Stimulated activated naive B cell treated with anti-CD40 and anti-IgM and Interleukin-4, amounts not matched to agents 10 μg/mL and 1 μg/mL and 100 μg/mL, for 72 hours (primary cell): ENCODE results near the gene TBC1D32.
"Not testable (repeated sequence)": the region's sequence is repeated elsewhere in the genome, so short reads cannot be mapped to it uniquely, and the experiment has no call there.

Source experiments
- ATAC-seq, 2 donors: fragments of 150-1000 bp; cut with Tn5 transposase; replicated peaks; 2 replicates each; pipeline ENCODE4 v1.10.0; 2021; ENCODE audit warnings: moderate library complexity in 1 of 2
- DNase-seq: peaks from one replicate; pipeline ENCODE4 v3.0.0; 2021
- H3K27ac Mint-ChIP-seq: one replicate; pipeline ENCODE4 v1.8.0; 2022; ENCODE audit warnings: mild to moderate bottlenecking, mixed read lengths
- H3K27me3 Mint-ChIP-seq, 2 donors: one replicate each; pipeline ENCODE4 v1.8.0; 2022; ENCODE audit warnings: mixed read lengths in 2 of 2
- H3K36me3 Mint-ChIP-seq, 2 donors: one replicate each; pipeline ENCODE4 v1.8.0; 2022; ENCODE audit warnings: mixed read lengths in 2 of 2, mild to moderate bottlenecking in 1 of 2
- H3K4me1 Mint-ChIP-seq, 2 donors: one replicate each; pipeline ENCODE4 v1.8.0; 2022; ENCODE audit warnings: mixed read lengths in 2 of 2, mild to moderate bottlenecking in 1 of 2
- H3K4me3 Mint-ChIP-seq, 2 donors: one replicate each; pipeline ENCODE4 v1.8.0; 2022; ENCODE audit warnings: mild to moderate bottlenecking in 2 of 2, mixed read lengths in 2 of 2, moderate library complexity in 1 of 2
- H3K9me3 Mint-ChIP-seq, 2 donors: one replicate each; pipeline ENCODE4 v1.8.0; 2022; ENCODE audit warnings: mixed read lengths in 2 of 2, mild to moderate bottlenecking in 1 of 2

TBC1D32 gene

GRCh38 chr6:121222656-121223055, 111.6 kb downstream of the TBC1D32 start:
- peaks cover 8 to 9% of the 10 kb centered on the region in 2 donors for H3K9me3 Mint-ChIP-seq
- no peak overlapping the region for H3K27ac Mint-ChIP-seq
- no peaks in the 10 kb centered on the region for H3K27me3 Mint-ChIP-seq
- H3K36me3 Mint-ChIP-seq = peaks cover 24 to 35% of the 10 kb centered on the region in 2 donors
- H3K4me3 Mint-ChIP-seq = no peak overlapping the region
- no peak for ATAC-seq
- no peaks in the 10 kb centered on the region for H3K4me1 Mint-ChIP-seq
- DNase-seq = no peak

DNA sequence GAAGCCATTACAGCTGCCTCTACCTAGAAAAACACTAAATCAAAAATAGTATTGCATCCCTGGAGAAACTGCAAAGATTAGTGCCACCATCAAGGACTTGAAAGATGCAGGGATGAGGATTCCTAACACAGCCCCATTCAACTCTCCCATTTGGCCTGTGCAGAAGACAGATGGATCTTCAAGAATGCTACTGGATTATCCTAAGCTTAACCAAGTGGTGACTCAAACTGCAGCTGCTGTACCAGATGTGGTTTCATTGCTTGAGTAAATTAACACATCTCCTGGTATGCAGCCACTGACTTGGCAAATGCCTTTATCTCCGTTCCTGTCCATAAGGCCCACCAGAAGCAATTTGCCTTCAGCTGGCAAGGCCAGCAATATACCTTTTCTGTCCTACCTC, 117.4 kb downstream of the TBC1D32 start:
- H3K36me3 Mint-ChIP-seq = peaks cover 70 to 87% of the 10 kb centered on the region in 2 donors
- DNase-seq (no peak), ATAC-seq (no peak)
- peaks cover 25 to 28% of the 10 kb centered on the region in 2 donors for H3K9me3 Mint-ChIP-seq
- H3K27me3 Mint-ChIP-seq = no peaks in the 10 kb centered on the region
- no peak overlapping the region for H3K27ac Mint-ChIP-seq
- H3K4me3 Mint-ChIP-seq = no peak overlapping the region
- H3K4me1 Mint-ChIP-seq = no peaks in the 10 kb centered on the region

- H3K4me3 Mint-ChIP-seq, H3K4me1 Mint-ChIP-seq, H3K27me3 Mint-ChIP-seq, H3K27ac Mint-ChIP-seq, DNase-seq, ATAC-seq: not testable (repeated sequence)
- Mint-ChIP-seq H3K36me3 (peaks cover 62 to 75% of the 10 kb centered on the region in 2 donors), H3K9me3 (peaks cover 23 to 28% of the 10 kb centered on the region in 2 donors)
Observed at GRCh38 chr6:121213341-121213740, 120.9 kb downstream of the TBC1D32 start.

- H3K27me3 Mint-ChIP-seq = no peaks in the 10 kb centered on the region
- peaks cover 19 to 25% of the 10 kb centered on the region in 2 donors for H3K9me3 Mint-ChIP-seq
- no peak for DNase-seq
- H3K27ac Mint-ChIP-seq = no peak overlapping the region
- peaks cover 52 to 60% of the 10 kb centered on the region in 2 donors for H3K36me3 Mint-ChIP-seq
- no peaks in the 10 kb centered on the region for H3K4me1 Mint-ChIP-seq
- H3K4me3 Mint-ChIP-seq = no peak overlapping the region
- no peak for ATAC-seq
Observed at GRCh38 chr6:121210943-121211342, 123.3 kb downstream of the TBC1D32 start.

DNA sequence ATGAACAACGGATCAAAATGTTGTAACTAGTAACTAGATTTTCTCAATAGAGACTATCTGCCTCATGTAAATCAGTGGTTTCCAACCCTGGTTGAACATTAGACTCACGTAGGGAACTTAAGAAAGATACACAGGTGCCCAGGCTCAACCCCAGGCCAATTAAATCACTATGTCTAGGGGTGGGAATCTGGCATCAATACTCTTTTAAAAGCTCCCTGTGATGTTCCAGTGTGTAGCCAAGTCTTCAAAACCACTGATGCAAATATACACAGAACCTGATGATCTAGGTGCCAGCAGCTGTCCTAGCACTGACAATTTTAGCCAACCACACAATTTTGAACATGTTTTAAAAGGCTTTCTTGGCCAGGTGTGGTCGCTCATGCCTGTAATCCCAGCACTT, 128.7 kb downstream of the TBC1D32 start:
- ATAC-seq = no peak
- Mint-ChIP-seq H3K27ac (no peak overlapping the region), H3K27me3 (no peaks in the 10 kb centered on the region), H3K4me1 (no peaks in the 10 kb centered on the region), H3K9me3 (peaks cover 4 to 9% of the 10 kb centered on the region in 2 donors), H3K4me3 (no peak overlapping the region), H3K36me3 (peaks cover 17 to 32% of the 10 kb centered on the region in 2 donors)
- DNase-seq = no peak

DNA sequence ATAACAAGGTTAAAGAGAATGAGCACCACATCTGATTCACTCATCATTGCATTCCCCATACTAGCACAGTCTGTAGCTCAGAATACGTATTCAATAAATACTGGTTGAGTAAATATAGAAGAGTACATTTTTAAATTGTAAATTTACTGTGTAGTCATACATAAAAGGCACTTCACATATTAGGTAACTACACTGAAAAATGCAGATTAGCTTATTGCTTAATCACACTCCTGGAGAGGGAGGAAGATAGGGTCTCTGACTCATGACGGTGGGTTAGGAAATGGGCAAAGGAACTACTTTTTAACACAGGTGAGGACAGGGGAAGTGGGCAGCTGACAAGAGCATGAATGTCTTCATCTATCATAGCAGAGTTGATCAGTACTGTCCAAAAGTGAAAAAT, 133.2 kb downstream of the TBC1D32 start:
- no peaks in the 10 kb centered on the region for H3K27me3 Mint-ChIP-seq
- H3K4me3 Mint-ChIP-seq = no peak overlapping the region
- no peaks in the 10 kb centered on the region for H3K4me1 Mint-ChIP-seq
- DNase-seq = no peak
- H3K27ac Mint-ChIP-seq = no peak overlapping the region
- no peak for ATAC-seq
- peaks cover 6 to 38% of the 10 kb centered on the region in 2 donors for H3K36me3 Mint-ChIP-seq
- no peaks in the 10 kb centered on the region for H3K9me3 Mint-ChIP-seq

GRCh38 chr6:121196042-121196441, 138.2 kb downstream of the TBC1D32 start:
- not testable (repeated sequence) for H3K27me3 Mint-ChIP-seq, H3K9me3 Mint-ChIP-seq, H3K27ac Mint-ChIP-seq, DNase-seq, ATAC-seq, H3K4me3 Mint-ChIP-seq, H3K4me1 Mint-ChIP-seq
- peaks cover 5 to 45% of the 10 kb centered on the region in 2 donors for H3K36me3 Mint-ChIP-seq

DNA sequence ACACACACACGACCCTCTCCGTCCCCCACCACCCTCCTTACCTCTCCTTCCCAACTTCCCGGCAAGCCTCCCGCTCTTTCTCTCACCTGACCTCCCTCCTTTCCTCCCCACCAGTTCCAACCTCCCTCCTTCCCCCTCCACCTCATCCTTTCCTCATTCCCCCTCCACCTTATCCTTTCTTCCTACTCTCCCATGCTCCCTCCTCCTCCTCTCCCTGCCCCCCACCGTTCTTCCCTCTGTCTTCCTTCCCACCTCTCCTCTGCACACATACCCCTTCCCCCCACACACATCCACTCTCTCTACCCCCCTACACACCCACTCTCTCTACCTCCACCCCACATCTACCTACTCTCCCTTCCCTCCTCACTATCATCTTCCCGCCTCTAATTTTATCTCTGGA, 144.2 kb downstream of the TBC1D32 start:
- ATAC-seq = no peak
- DNase-seq = no peak
- no peak overlapping the region for H3K27ac Mint-ChIP-seq
- H3K9me3 Mint-ChIP-seq = no peaks in the 10 kb centered on the region
- H3K4me3 Mint-ChIP-seq = no peak overlapping the region
- no peaks in the 10 kb centered on the region for H3K4me1 Mint-ChIP-seq
- H3K27me3 Mint-ChIP-seq = no peaks in the 10 kb centered on the region
- peaks cover 3 to 14% of the 10 kb centered on the region in 2 donors for H3K36me3 Mint-ChIP-seq

DNA sequence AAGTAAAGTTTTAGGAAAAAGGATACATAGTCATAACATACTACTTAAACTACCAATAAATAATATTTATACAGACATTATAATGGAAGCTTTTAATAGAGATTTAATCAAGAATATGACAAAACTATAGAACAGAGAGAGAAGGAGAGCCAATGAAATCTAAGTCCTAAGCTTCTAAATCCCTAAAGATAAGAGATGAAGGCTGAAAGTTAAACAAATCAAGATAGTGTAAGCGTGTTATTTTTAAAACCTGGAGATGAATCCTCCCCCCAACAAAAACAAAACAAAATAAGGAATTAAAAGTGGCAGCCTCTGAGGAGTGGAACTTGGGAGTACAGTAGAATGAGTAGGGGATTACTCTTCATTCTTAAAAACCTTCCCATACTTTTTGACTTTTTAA, 145.9 kb downstream of the TBC1D32 start:
- no peak overlapping the region for H3K4me3 Mint-ChIP-seq
- peaks cover 5 to 14% of the 10 kb centered on the region in 2 donors for H3K36me3 Mint-ChIP-seq
- no peaks in the 10 kb centered on the region for H3K4me1 Mint-ChIP-seq
- H3K9me3 Mint-ChIP-seq = no peaks in the 10 kb centered on the region
- no peaks in the 10 kb centered on the region for H3K27me3 Mint-ChIP-seq
- ATAC-seq (no peak), DNase-seq (no peak)
- H3K27ac Mint-ChIP-seq = no peak overlapping the region

DNA sequence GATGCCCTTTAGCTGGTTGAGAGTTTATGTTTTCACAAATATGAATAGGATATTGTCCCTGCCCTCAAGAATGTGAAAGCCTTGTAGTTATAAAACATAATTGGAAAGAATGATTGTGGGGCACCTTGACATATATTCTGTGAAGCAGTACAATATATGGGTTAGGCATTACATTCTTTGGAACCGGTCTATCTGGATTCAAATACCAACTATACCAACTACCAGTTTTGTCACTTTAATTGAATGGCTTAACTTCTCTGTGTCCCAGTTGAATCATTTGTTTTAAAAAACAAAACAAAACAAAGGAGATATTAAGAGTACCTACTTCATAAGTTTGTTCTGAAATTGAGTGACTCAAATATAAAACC, 146.5 kb downstream of the TBC1D32 start:
- ATAC-seq (no peak), DNase-seq (no peak)
- Mint-ChIP-seq H3K4me3 (no peak overlapping the region), H3K4me1 (no peaks in the 10 kb centered on the region), H3K9me3 (no peaks in the 10 kb centered on the region), H3K27ac (no peak overlapping the region), H3K27me3 (no peaks in the 10 kb centered on the region), H3K36me3 (peaks cover 4 to 10% of the 10 kb centered on the region in 2 donors)

- H3K27me3 Mint-ChIP-seq = no peaks in the 10 kb centered on the region
- H3K27ac Mint-ChIP-seq = no peak overlapping the region
- ATAC-seq = no peak
- H3K36me3 Mint-ChIP-seq = peaks cover 4 to 5% of the 10 kb centered on the region in 2 donors
- no peak for DNase-seq
- H3K9me3 Mint-ChIP-seq = no peaks in the 10 kb centered on the region
- no peak overlapping the region for H3K4me3 Mint-ChIP-seq
- H3K4me1 Mint-ChIP-seq = no peaks in the 10 kb centered on the region
Observed at GRCh38 chr6:121187200-121187832, 147.0 kb downstream of the TBC1D32 start.

- DNase-seq (no peak), ATAC-seq (no peak)
- no peak overlapping the region for H3K27ac Mint-ChIP-seq
- peaks cover 16 to 17% of the 10 kb centered on the region in 2 donors for H3K36me3 Mint-ChIP-seq
- H3K4me3 Mint-ChIP-seq = no peak overlapping the region
- H3K27me3 Mint-ChIP-seq = no peaks in the 10 kb centered on the region
- H3K4me1 Mint-ChIP-seq = no peaks in the 10 kb centered on the region
- peaks cover 10 to 12% of the 10 kb centered on the region in 2 donors for H3K9me3 Mint-ChIP-seq
Observed at GRCh38 chr6:121183742-121184141, 150.5 kb downstream of the TBC1D32 start.

DNA sequence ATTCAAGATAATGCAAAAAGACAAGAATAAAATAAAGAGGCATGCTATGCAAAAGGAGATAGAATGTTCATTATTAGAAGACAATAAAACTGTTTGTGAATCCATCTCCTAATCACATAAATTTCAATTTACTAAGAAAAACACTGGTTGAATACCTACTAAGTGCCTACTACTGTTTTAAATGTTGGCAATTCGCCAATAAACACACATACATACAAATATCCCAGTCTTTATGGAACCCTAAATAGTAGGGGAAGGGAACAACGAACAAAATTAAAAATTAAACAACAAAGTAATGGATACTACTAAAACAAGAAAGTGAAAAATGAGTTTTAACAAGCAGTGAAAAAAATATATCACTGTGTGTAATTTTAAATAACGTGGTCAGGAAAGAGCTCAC, 158.5 kb downstream of the TBC1D32 start:
- Mint-ChIP-seq H3K4me1 (no peaks in the 10 kb centered on the region), H3K9me3 (peaks cover 7 to 10% of the 10 kb centered on the region in 2 donors), H3K4me3 (no peak overlapping the region), H3K27me3 (no peaks in the 10 kb centered on the region), H3K36me3 (peaks cover 20 to 32% of the 10 kb centered on the region in 2 donors), H3K27ac (no peak overlapping the region)
- DNase-seq = no peak
- ATAC-seq = no peak

DNA sequence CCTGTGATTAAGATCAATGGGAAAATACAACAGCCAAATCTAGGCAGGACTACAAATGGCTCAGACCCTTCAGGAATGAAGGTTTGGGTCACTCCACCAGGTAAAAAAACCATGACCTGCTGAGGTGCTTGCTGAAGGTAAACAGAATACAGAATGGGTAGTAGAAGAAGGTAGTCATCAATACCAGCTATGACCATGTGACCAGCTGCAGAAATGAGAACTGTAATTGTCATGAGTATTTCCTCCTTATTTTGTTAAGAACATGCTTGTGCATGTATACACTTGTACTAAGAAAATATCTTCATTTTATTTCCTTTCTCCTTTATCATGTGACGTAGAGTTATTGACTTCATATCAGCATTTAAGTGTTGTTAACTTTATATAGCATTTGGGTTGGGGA, 161.8 kb downstream of the TBC1D32 start:
- peaks cover 13 to 21% of the 10 kb centered on the region in 2 donors for H3K36me3 Mint-ChIP-seq
- not testable (repeated sequence) for H3K4me1 Mint-ChIP-seq, ATAC-seq, H3K27me3 Mint-ChIP-seq, H3K27ac Mint-ChIP-seq, H3K4me3 Mint-ChIP-seq, H3K9me3 Mint-ChIP-seq, DNase-seq

- H3K36me3 Mint-ChIP-seq = peaks cover 9 to 16% of the 10 kb centered on the region in 2 donors
- H3K9me3 Mint-ChIP-seq = peaks cover 2 to 4% of the 10 kb centered on the region in 2 donors
- H3K27me3 Mint-ChIP-seq = no peaks in the 10 kb centered on the region
- DNase-seq = no peak
- H3K4me3 Mint-ChIP-seq = no peak overlapping the region
- ATAC-seq = no peak
- H3K4me1 Mint-ChIP-seq = no peaks in the 10 kb centered on the region
- H3K27ac Mint-ChIP-seq = no peak overlapping the region
Observed at GRCh38 chr6:121171879-121172278, 162.4 kb downstream of the TBC1D32 start.
